ENCODE results near the gene GRP. TPM values are rescaled to one million over a fixed set of nuclear protein-coding genes. Genes with fewer than 3 reads are reported as not detected.

The GRP gene
- total and polyA plus RNA-seq, 2 of the 4 experiments (the other 2 are of a cell fraction): not detected

DNA sequence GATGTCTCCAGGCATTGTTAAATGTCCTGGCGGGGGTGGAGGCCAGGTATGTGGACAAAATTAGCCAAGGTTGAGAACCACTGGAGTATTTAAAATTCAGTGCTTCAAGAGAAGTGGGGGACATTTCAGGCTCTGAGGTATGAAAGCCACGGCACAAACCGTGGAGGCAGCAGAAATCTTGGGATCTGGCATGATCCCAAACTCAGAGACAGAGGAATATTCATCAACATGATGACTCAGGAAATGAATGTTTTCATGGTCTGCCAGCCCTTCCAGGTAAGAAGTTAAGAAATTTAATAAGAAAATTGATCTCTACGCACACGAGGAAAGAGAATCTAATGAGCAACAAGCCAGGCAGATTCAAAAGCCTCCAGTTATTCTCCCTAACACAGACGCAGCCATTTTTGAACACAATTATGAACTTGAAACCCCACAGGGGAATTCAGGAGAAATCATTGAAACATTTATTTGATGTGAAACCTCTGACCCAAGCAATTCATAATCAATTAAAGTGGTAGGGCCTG is 11.3 kb upstream of the GRP start:
- Histone ChIP-seq H4K20me1 (ENCODE audit: insufficient read depth, low read length) (no peaks in the 10 kb centered on the region), H3K56ac (ENCODE audit: extremely low read depth, insufficient read depth, low read length) (no peak overlapping the region), H3K23ac (ENCODE audit: low read depth, low read length) (no peak overlapping the region), H3K36me3 (ENCODE audit: control insufficient read depth, insufficient read depth, low read length) (no peaks in the 10 kb centered on the region), H3K4ac (ENCODE audit: low read depth, low read length) (no peak overlapping the region), H2BK15ac (ENCODE audit: low read depth, low read length) (no peak overlapping the region), H2AK5ac (ENCODE audit: low read depth, low read length) (no peak overlapping the region), H3K79me1 (ENCODE audit: low read depth in 1 of 2, low read length in 2 of 2) (no peaks in the 10 kb centered on the region), H2BK20ac (ENCODE audit: low read depth, low read length) (no peak overlapping the region), H3K4me1 (ENCODE audit: control insufficient read depth, insufficient read depth, low read length) (no peaks in the 10 kb centered on the region), H3K27me3 (ENCODE audit: control insufficient read depth, insufficient read depth, low read length) (peaks cover 44% of the 10 kb centered on the region), H3K18ac (ENCODE audit: low read depth, low read length) (no peak overlapping the region), H2AK9ac (replicated peaks; ENCODE audit: low read depth, low read length, poor library complexity) (no peak overlapping the region), H3K4me3 (ENCODE audit: insufficient read depth, low read depth, low read length) (no peak overlapping the region), H3K27ac (ENCODE audit: insufficient read depth, low read length) (no peak overlapping the region), H3K9me1 (ENCODE audit: insufficient read depth, low read length) (no peaks in the 10 kb centered on the region), H2BK120ac (ENCODE audit: low read depth, low read length) (no peak overlapping the region), H4K91ac (ENCODE audit: insufficient read depth, low read depth, low read length) (no peak overlapping the region), H3K4me2 (ENCODE audit: low read depth, low read length) (no peak overlapping the region), H3K9ac (ENCODE audit: low read depth, low read length) (no peak overlapping the region), H4K5ac (ENCODE audit: low read depth, low read length) (no peak overlapping the region), H2AFZ (replicated peaks; ENCODE audit: low read length, poor library complexity) (no peak overlapping the region), H4K8ac (ENCODE audit: low read depth in 2 of 2, low read length in 2 of 2) (no peak overlapping the region), H2BK5ac (ENCODE audit: low read depth, low read length, poor library complexity, severe bottlenecking) (no peak overlapping the region), H3K9me3 (ENCODE audit: control insufficient read depth, insufficient read depth, low read length) (no peaks in the 10 kb centered on the region), H3K14ac (replicated peaks; ENCODE audit: low read depth, low read length) (no peak overlapping the region)
- TF ChIP-seq ELK1 (IDR thresholded peaks at IDR 0.05; ENCODE audit: borderline replicate concordance, low read depth, low read length): no peak
- TF ChIP-seq RCOR1 (IDR thresholded peaks at IDR 0.05; ENCODE audit: insufficient replicate concordance, low read length): no peak
- no peak for TF ChIP-seq FOS (IDR thresholded peaks at IDR 0.05; ENCODE audit: low read depth, low read length)
- TF ChIP-seq RAD21 (IDR thresholded peaks at IDR 0.05; ENCODE audit: low read length): no peak
- no peak for TF ChIP-seq MXI1 (IDR thresholded peaks at IDR 0.05; ENCODE audit: borderline replicate concordance, low read depth, low read length)
- WGBS, 2 experiments (ENCODE audit: extremely low coverage in 2 of 2, insufficient read length in 1 of 2): no CpG with 5 or more reads among the region's 6 CpGs
- CTCF ChIA-PET: no interaction called here
- ATAC-seq (ENCODE audit: low read depth) (no peak), DNase-seq (no peak)
- POLR2A ChIA-PET (ENCODE audit: unreplicated experiment): no interaction called here
- in situ Hi-C loops (cut with MboI; ENCODE audit: low sequenced_read_pairs): no loop called here
- BruUV-seq (replicated peaks): no TSS peak
- intact Hi-C loops (cut with micrococcal nuclease): no loop called here
- dilution Hi-C loops (cut with HindIII; ENCODE audit: low sequenced_read_pairs, unreplicated experiment): no loop called here
